Measurements from ENCODE around the gene GOLGB1. TPM values are rescaled to one million over a fixed set of nuclear protein-coding genes. Genes with fewer than 3 reads are reported as not detected.

The GOLGB1 gene
- total RNA-seq, 2 donors from 2014 or later: 46.4 to 59.0 TPM

- no peak for ATAC-seq
Measured at GRCh38 chr3:121737644-121738043, 11.9 kb downstream of the GOLGB1 start.

GRCh38 chr3:121736112-121736511, 13.4 kb downstream of the GOLGB1 start:
- DNase-seq: no peak
- TF ChIP-seq POLR2A (IDR thresholded peaks at IDR 0.05): no peak
- no peak for TF ChIP-seq CTCF (IDR thresholded peaks at IDR 0.05)
- Histone ChIP-seq H3K36me3 (replicated peaks in 1 of 2; ENCODE audit: insufficient read depth in 1 of 2, low read depth in 2 of 2) (no peaks in the 10 kb centered on the region), H3K4me1 (peaks cover 19% of the 10 kb centered on the region), H3K27ac (no peak overlapping the region), H3K4me3 (no peak overlapping the region), H3K9me3 (no peaks in the 10 kb centered on the region), H3K27me3 (no peaks in the 10 kb centered on the region)
- no peak for ATAC-seq
- intact Hi-C loops (cut with DNase I): no loop called here
- 86 to 88% methylated on average over 3 of the region's 3 CpGs for WGBS, 2 donors

More at GRCh38 chr3:121737644-121738043, 11.9 kb downstream of the GOLGB1 start:
- intact Hi-C loops (cut with DNase I): no loop called here
- H3K4me3 ChIP-seq: no peak overlapping the region
- no peak for DNase-seq
- H3K9me3 ChIP-seq: no peaks in the 10 kb centered on the region
- peaks cover 13% of the 10 kb centered on the region for H3K4me1 ChIP-seq
- 96% methylated on average over 4 of the region's 4 CpGs for WGBS, 2 donors
- no peak overlapping the region for H3K27ac ChIP-seq
- H3K36me3 ChIP-seq (replicated peaks in 1 of 2; ENCODE audit: insufficient read depth in 1 of 2, low read depth in 2 of 2): no peaks in the 10 kb centered on the region
- TF ChIP-seq POLR2A (IDR thresholded peaks at IDR 0.05) (no peak), CTCF (IDR thresholded peaks at IDR 0.05) (no peak)
- no peaks in the 10 kb centered on the region for H3K27me3 ChIP-seq

GRCh38 chr3:121735047-121735696, 14.4 kb downstream of the GOLGB1 start:
- TF ChIP-seq CTCF (IDR thresholded peaks at IDR 0.05): no peak
- TF ChIP-seq POLR2A (IDR thresholded peaks at IDR 0.05): no peak
- intact Hi-C loops (cut with DNase I): no loop called here
- Histone ChIP-seq H3K4me3 (no peak overlapping the region), H3K9me3 (no peaks in the 10 kb centered on the region), H3K4me1 (peaks cover 26% of the 10 kb centered on the region), H3K27me3 (no peaks in the 10 kb centered on the region), H3K27ac (no peak overlapping the region), H3K36me3 (replicated peaks in 1 of 2; ENCODE audit: insufficient read depth in 1 of 2, low read depth in 2 of 2) (no peaks in the 10 kb centered on the region)
- no peak for DNase-seq
- ATAC-seq: no peak

GRCh38 chr3:121730940-121731687, 18.4 kb downstream of the GOLGB1 start:
- TF ChIP-seq POLR2A (IDR thresholded peaks at IDR 0.05): no peak
- TF ChIP-seq CTCF (IDR thresholded peaks at IDR 0.05): no peak
- peaks cover 0 to 8% of the 10 kb centered on the region in 2 donors for H3K36me3 ChIP-seq (replicated peaks in 1 of 2; ENCODE audit: insufficient read depth in 1 of 2, low read depth in 2 of 2)
- no peak overlapping the region for H3K4me3 ChIP-seq
- ATAC-seq (no peak), DNase-seq (no peak)
- peaks cover 20% of the 10 kb centered on the region for H3K4me1 ChIP-seq
- intact Hi-C loops (cut with DNase I): no loop called here
- no peaks in the 10 kb centered on the region for H3K9me3 ChIP-seq
- WGBS, 2 donors: 75 to 78% methylated on average over 8 of the region's 8 CpGs
- H3K27me3 ChIP-seq: no peaks in the 10 kb centered on the region
- no peak overlapping the region for H3K27ac ChIP-seq
